HG03025 (cell line): Measurements from ENCODE around the gene KRTAP1-1.
"Not testable (repeated sequence)": the region's sequence is repeated elsewhere in the genome, so short reads cannot be mapped to it uniquely, and the experiment has no call there.

Experiments
- ATAC-seq: cut with Tn5 transposase; IDR thresholded peaks from one replicate; pipeline ENCODE4 v1.9.1; 2021; ENCODE audit warnings: mild to moderate bottlenecking, moderate library complexity; ENCODE audit not compliant: unreplicated experiment, low FRiP score

Gene KRTAP1-1

GRCh38 chr17:41013181-41013580 is 28.1 kb downstream of the KRTAP1-1 start:
- no peak for ATAC-seq

- ATAC-seq, result no peak
These were observed 28.7 kb downstream of the KRTAP1-1 start for GRCh38 chr17:41012326-41013120.

- ATAC-seq, result no peak
These were observed 30.8 kb downstream of the KRTAP1-1 start for GRCh38 chr17:41010441-41010840.

GRCh38 chr17:41009936-41010335 is 31.3 kb downstream of the KRTAP1-1 start:
- no peak for ATAC-seq

- no peak for ATAC-seq
These were observed 31.9 kb downstream of the KRTAP1-1 start for GRCh38 chr17:41009301-41009760.

GRCh38 chr17:41008811-41009210 is 32.4 kb downstream of the KRTAP1-1 start, which contains the start of gene KRTAP3-1:
KRTAP3-1 (minus strand) TSS chr17:41009128; CDS start chr17:41009074, 54 bp downstream.
- no peak for ATAC-seq

GRCh38 chr17:41004397-41004796 is 36.9 kb downstream of the KRTAP1-1 start:
- no peak for ATAC-seq

- no peak for ATAC-seq
These were observed 37.3 kb downstream of the KRTAP1-1 start for GRCh38 chr17:41003926-41004325.

GRCh38 chr17:41002814-41003213 is 38.4 kb downstream of the KRTAP1-1 start:
- ATAC-seq, result no peak

GRCh38 chr17:41001795-41002194 is 39.5 kb downstream of the KRTAP1-1 start:
- ATAC-seq, result no peak

GRCh38 chr17:40999563-40999962 is 41.7 kb downstream of the KRTAP1-1 start, which contains the start of gene KRTAP3-2:
KRTAP3-2 (minus strand) TSS chr17:40999906; CDS start chr17:40999853, 53 bp downstream.
- ATAC-seq, result not testable (repeated sequence)

GRCh38 chr17:40997361-40997760 is 43.9 kb downstream of the KRTAP1-1 start:
- ATAC-seq, result no peak

GRCh38 chr17:40996829-40997228 is 44.4 kb downstream of the KRTAP1-1 start:
- no peak for ATAC-seq

GRCh38 chr17:40995116-40995515 is 46.1 kb downstream of the KRTAP1-1 start:
- ATAC-seq, result no peak

- ATAC-seq, result no peak
These were observed 47.4 kb downstream of the KRTAP1-1 start, which contains the start of gene KRTAP3-3 for GRCh38 chr17:40993839-40994238. KRTAP3-3 (minus strand) TSS chr17:40994164; CDS start chr17:40994097, 67 bp downstream.

- ATAC-seq, result no peak
These were observed 48.2 kb downstream of the KRTAP1-1 start for GRCh38 chr17:40993084-40993483.

GRCh38 chr17:40992666-40993065 is 48.6 kb downstream of the KRTAP1-1 start:
- ATAC-seq, result no peak
